HG02870 (cell line): ENCODE measurements around the gene ZC3H7A.

ENCODE experiments used
- ATAC-seq: cut with Tn5 transposase; IDR thresholded peaks from one replicate; pipeline ENCODE4 v1.9.1; 2021; ENCODE audit warnings: mild to moderate bottlenecking, moderate library complexity; ENCODE audit not compliant: unreplicated experiment

The ZC3H7A gene

DNA sequence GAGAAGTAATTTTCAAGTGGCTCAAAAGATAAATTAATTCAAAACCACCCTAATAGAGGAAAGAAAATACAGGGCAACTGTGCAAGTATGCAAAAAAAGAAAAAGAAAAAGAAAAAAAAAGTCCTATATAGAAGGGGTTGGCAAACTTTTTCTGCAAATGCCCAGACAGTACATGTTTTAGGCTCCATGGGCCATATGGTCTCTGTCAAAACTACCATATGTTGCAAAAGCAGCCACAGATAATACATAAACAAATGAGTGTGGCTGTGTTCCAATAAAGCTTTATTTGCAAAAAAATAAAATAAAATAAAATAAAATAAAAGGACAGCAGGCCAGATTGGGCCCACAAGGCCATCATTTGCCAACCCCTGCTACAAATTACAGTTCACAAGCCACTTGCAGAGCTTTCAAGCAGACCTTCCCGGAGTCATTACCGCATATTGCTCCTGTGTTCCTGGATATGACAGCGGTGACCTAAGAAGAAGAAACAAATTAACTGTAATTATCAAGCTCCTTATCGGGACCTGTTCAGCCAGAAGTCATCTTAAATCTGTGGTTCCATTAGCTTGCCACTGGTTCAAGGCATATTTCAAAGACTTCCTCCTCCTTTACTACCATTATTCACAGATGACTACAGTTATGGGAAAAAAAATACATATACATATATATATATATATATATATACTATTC, 15.9 kb downstream of the ZC3H7A start:
- ATAC-seq: no peak

DNA sequence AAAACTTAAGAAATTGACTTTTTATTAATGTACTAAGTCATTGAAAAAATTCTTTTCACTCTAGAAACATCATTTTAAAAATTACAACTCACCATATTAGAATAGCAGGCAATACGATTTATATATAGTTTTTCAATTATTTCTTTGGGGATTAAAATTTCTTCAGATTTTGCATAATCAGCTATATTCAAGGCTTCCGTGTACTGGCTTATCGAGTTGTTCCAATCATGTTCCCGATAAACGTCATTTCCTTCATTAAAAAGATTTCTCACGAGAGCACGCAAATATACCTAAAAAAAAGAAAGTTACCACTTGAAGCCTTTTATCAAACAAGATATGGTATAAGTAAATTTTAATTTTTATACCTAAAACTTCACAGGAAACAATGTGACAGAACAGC, 18.0 kb downstream of the ZC3H7A start:
- ATAC-seq: no peak

GRCh38 chr16:11774065-11774626, 22.9 kb downstream of the ZC3H7A start:
- ATAC-seq: peak; percentile 48

- ATAC-seq: no peak
Measured at GRCh38 chr16:11768849-11769248, 28.2 kb downstream of the ZC3H7A start.

DNA sequence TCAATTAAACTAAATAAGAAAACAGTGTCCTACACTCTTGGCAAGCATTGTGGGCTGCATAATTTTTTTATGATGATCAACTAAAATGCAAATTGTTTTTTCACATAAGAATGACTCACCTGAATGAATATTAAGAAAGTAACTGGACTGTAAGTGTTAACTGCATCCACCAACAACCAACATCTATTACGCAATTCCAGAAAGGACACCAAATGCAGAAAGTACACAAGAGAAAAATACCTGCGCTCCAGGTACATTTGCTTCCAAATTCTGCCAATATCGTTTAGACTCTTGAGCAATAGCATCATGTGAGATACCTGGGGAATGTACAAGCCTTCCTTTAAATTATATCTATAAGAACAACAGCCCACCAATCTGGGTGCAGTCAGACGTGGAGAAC, 34.6 kb downstream of the ZC3H7A start:
- no peak for ATAC-seq

- ATAC-seq: no peak
Measured at GRCh38 chr16:11759997-11760396, 37.1 kb downstream of the ZC3H7A start.

- no peak for ATAC-seq
Measured at GRCh38 chr16:11759163-11759834, 37.8 kb downstream of the ZC3H7A start.

DNA sequence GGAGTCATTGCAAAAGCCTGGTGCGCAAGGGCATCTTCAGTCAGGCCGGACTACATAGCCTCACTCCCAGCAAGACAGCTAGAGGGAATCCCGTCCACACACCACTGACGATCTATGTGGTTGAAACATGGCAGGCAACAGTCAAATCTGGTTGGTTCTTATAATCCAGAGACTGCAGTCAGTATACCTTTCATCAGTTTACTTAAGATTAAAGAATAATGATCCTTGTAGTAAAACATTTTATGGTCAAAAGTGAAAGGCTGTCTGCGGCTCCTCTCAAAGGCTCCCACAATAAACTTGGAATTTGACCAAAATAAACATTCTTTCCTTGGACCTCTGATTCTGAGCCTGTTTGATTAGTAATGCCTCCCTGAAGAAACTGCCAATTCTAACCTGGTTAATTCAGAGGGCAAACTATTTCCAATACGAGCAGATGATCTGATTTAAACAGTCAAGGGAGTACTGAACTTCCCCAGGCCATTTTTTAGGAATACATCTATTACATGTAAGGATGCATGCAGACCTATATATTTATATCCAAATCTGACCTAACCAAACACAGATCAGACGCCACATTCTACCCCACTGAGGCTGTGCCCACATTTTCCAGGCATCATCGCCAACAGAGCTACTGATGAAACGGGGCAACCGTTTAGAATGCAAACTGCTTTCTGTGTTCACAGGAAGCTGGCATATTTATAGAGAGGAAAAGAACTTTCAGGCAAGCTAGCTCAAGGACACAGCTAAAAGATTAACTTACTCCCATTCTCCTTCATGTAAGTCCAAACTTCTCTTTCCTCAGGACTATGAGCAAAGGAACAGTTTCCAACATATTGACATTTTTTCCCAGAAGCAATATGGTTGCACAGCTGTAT, 39.1 kb downstream of the ZC3H7A start:
- no peak for ATAC-seq

GRCh38 chr16:11756248-11756647, 40.8 kb downstream of the ZC3H7A start:
- ATAC-seq: no peak

GRCh38 chr16:11755022-11755760, 41.9 kb downstream of the ZC3H7A start:
- no peak for ATAC-seq

- no peak for ATAC-seq
Measured at GRCh38 chr16:11752856-11753255, 44.2 kb downstream of the ZC3H7A start.

DNA sequence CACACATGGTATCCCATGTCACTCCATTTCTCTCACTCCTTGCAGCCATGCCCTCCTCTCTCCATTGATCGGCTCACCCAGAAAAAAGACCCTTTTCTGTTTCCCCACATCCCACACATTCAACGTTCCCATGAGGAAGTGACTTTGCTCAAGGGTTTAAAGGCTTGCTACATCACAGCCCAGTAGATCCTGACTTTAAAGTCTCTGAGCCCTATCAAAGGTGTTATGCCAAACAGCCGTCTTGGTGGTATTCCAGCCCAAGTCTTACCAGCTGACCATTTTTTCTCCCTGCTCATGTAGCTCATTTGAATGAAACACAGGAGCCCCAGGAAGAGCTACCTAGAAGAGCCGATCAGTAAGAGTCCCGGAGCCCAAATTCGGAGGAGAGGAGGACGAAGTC, 47.0 kb downstream of the ZC3H7A start:
- ATAC-seq: no peak

- no peak for ATAC-seq
Measured at GRCh38 chr16:11748404-11749254, 48.4 kb downstream of the ZC3H7A start.

GRCh38 chr16:11747949-11748403, 49.1 kb downstream of the ZC3H7A start:
- ATAC-seq: no peak

- no peak for ATAC-seq
Measured at GRCh38 chr16:11744075-11744470, 53.0 kb downstream of the ZC3H7A start.

DNA sequence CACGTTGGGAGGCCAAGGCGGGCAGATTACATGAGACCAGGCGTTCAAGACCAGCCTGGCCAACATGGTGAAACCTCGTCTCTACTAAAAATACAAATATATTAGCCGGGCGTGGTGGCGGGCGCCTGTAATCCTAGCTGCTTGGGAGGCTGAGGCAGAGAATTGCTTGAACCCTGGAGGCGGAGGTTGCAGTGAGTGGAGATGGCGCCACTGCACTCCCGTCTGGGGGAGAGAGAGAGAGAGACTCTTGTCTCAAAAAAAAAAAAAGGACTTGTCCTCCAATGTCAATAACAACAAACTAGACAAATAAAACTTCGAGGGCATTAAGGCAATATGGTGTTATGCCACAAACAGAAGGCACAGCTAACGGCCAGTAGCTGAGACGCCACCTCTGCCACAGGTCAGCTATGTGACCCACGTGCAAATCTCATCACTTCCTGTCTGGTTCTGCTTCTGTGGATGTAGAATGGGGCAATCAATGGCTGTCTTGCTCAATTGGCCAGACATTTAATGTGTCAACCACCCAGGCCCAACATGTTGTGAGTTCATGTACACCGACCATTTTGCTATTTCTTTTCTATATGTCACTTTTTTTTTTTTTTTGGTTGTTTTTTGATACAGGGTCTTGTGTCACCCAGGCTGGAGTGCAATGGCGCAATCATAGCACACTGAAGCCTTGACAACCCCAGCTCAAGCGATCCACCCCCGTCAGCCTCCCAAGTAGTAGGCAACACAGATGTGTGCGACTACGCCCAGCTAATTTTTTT, 53.6 kb downstream of the ZC3H7A start:
- no peak for ATAC-seq

DNA sequence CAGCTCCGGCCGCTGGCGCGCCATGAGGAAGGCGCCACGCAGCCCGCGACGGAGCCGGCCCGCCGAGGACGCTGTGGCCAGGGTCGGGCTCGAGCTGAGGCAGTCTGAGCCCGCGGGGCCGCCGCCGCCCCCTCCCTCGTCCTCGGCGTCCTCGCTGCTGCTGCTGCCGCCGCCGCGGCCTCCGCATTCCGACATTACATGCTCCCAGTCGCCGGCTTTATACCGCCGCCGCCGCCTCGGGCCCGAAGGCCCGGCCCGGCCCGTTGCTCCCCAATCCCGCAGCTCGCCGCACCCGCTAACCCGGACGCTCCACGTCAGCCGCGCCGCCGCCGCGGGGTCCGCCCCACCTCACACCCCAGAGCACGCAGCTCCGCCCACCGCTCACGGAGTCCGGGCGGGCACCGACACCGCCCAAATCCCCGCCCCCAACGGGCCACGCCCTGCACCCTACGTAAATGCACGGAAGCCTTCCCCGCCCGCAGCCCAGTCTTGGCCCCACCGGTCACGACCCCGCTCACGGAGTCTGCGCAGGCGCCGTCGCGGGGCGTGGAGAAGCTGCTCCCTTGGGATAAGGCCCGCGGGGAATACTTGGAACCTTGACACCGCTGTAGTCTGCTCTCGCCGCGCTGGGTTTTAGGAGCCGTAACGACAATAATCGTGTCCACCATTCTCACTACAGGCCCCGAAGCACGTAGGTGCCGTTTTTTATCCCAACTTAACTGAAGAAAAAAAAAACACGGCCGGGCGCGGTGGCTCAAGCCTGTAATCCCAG, 54.3 kb downstream of the ZC3H7A start, which contains the start of gene TXNDC11:
TXNDC11 (minus strand) TSS at position 322 of the 772 bp plus-strand sequence; CDS start at position 195, 127 bp downstream.
- ATAC-seq: peak; percentile 83

- peak; percentile 18 for ATAC-seq
Measured at GRCh38 chr16:11742093-11742535, 54.9 kb downstream of the ZC3H7A start.
